GM19324 (cell line): ENCODE measurements around the gene LIPI.
"Not testable (repeated sequence)": the region's sequence is repeated elsewhere in the genome, so short reads cannot be mapped to it uniquely, and the experiment has no call there.

Experiments
- ATAC-seq: cut with Tn5 transposase; IDR thresholded peaks from one replicate; pipeline ENCODE4 v1.9.1; 2021; ENCODE audit warnings: mild to moderate bottlenecking, moderate library complexity; ENCODE audit not compliant: unreplicated experiment, low FRiP score

The LIPI gene

DNA sequence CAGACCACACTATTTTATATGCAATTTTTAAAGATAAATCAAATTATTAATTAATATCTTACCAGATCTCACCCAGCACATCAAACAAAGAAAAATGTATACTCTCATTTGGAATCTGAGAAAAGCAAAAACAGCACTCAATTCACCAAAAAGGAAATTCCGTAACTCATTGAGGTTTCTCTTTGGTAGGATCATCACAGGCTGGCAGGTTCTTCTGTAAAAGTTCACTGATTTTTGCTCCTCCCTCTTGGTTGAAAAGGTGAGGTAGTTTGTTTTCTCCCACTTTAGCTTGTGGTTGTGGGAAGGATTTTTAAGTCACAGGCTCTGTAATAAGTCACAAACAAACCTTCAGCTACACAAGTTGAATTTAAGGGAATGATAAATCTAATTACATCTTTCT, at the start of gene LIPI:
LIPI (minus strand) TSS at position 218 of the 400 bp plus-strand sequence; CDS start at position 108, 110 bp downstream.
- ATAC-seq: no peak

DNA sequence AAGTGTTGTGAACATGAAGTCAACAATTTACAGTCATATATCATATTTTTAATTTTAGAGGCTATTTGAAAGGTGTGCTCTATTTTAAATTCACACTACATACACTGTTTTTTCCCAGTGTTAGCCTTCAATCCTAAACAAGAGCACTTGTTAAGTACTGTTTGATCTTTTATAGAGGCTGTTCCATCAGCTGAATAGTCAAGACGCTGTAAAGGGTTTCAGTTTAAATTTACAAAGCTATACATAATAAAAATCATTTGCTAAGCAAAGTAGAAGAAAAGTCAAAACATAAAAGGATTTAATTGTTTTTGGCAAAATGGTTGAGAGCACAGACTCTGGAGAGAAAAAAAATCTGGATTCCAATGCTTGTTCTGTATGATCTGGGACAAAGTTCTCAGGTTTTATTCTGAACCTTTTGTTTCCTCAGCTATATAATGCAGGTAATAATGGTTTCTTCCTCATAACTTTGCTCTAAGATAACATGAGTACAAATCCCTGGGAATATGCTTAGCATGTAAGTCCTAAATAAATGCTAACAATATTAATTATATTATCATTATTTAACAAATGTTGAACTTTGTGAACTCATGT, 49.5 kb upstream of the LIPI start:
- no peak for ATAC-seq

DNA sequence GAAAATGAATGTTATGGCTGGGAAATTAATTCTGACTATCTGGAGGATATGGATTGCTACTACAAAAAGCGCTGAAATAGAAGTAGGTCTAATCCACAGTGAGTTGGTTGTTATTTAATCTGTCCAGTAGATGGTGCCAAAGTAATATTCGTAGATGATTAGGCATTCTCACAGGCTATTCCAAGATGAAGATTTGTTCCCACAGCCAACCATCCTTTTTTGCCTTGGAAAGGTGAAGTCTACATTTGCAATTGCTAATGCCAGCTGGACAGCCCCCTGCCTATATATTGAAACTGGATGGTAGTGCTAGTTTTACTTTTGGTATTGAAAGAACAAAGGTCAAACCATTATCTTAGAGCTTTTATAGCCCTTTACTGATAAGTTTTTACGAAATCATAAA, 49.0 kb upstream of the LIPI start:
- peak; percentile 61 for ATAC-seq

DNA sequence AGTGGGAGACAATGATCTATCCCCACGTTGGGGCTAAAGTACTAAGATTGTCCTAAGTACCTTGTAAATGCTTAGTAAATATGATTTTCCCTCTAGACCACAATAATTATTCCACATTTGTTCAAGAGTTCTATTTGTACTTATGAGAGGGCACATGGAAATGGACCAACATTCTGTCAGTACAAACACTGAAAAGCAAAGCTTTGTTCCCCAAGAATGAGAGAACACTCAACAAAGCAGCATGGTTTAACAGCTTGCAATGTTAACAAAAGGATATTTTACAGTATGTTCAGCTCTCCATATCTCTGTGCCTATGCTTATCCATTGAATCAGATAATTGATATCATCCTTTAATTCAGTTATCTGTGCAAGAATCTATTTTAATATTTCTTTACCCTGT, 40.6 kb upstream of the LIPI start:
- ATAC-seq: no peak

DNA sequence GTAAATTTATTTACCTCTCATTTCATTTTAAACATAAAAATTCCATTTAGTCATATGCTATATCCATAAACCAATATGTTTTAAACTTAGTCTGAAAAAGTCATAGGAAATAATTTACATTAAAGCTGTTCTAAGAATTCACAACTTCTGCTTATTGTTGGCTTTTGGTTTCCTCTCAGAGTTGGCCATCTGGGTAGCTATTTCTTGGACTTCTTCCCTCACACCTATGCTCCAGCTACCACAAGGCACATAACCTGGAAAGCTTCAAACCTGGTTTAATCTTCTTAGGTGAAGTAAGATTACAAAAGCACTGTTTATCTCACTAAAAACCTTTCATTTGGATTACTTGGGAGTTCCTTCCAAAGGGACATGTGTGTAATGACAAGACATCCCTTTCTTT, 35.0 kb upstream of the LIPI start:
- ATAC-seq: no peak

DNA sequence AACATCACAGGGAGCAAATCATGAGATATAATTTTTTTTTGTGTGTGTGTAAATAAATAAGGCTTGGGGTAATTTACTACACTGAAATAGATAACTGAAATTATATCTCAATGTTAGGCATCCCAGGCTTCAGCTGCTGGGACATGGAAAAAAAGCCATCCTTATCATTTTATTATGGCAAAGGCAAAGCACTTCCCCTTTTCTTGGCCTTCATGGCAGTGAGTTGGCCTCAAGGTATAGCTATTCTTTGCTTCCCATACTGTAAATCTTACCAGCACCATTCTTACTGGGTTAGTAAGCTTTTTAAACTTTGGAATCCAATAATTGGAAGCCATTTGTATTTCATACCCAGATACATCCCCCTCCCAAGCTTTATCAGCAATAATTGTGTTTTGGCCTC, 34.2 kb upstream of the LIPI start:
- no peak for ATAC-seq

DNA sequence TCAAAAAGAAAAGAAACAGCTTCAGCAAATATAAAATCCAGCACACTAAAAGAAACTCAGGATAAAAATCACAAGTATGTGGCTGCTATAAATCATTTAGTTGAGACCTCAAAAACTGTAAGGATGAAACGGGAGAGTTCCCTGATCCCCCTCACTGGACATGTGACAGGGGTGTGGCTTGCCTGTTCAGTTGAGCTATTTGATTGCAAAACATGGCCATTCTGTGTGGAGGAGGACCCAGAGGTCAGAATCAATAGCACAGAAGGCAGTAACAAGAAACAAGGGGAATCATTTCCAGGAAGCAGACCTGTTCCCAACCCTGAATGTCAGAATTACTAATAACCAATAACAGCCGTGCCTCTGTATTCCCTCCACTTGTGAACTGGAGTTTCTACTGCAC, 33.1 kb upstream of the LIPI start:
- ATAC-seq: no peak

DNA sequence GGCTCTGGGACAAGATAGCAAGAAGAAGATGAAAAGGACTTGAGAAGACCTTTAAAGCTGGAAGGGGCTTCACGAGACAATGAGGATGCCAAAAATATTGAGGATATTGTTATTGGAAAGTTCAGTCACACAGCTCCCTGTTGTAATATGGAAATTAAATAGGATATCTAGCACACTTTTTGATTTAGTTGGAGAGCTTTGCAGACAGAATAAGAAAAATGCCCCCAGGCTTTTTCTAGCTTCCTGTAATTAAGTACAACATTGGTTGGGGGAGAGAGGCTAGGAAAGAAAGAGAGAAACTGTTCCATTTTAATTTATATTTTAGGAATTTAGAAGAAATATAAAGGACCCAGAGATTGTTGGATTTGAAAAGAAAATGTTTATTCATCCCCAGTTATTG, 32.7 kb upstream of the LIPI start:
- no peak for ATAC-seq

DNA sequence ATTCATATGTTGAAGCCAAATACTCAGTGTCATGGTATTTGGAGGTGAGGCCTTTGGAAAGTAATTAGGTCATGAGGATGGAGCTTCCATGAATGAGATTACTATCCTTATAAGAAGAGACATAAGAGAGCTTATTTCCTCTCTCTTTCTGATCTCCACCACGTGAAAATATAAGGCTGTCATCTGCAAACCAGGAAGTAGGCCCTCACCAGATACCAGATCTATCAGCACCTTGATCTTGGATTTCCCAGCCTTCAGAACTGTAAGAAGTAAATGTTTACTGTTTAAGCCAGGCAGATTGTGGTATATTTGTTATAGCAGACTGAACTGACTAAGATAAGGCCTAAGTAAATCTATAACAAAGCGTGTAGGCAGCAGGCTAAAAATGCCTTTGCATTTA, 30.5 kb upstream of the LIPI start:
- no peak for ATAC-seq

DNA sequence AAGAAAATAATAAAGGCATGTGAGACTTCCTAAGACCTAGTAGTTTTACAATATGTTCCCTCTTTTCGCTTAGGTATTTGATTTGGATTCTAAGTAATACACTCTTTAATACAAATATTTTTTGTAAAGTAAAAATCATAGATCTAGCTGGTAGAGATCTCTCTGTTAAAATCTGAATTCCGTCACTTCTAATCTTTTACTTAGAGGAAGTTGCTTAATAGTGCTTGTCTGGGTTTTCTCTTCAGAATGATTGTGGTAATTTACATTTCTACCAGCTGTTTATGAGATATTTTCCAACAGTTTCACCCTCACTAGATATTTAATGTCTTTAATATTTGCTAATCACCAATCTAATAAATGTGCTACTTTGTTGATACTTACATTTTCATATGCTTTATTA, 28.5 kb upstream of the LIPI start:
- no peak for ATAC-seq

DNA sequence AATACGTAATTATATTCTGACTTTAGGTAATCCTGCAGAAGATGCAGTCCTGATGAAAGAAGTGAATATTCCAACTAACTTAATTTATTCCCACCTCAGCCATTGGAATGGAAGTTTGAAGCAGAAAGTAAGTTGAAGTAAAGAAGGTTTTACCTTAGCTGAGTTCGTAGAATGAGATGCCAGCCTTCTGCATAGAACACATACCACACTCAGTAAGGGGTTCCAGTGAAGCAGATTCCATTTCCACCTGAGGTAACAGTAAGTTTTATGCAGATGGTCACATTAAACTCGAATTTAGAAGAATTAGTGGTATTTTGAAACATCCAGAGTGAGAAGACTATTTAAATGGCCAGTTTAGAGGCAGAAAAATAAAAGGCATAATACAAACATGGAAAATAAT, 25.4 kb upstream of the LIPI start:
- ATAC-seq: no peak

DNA sequence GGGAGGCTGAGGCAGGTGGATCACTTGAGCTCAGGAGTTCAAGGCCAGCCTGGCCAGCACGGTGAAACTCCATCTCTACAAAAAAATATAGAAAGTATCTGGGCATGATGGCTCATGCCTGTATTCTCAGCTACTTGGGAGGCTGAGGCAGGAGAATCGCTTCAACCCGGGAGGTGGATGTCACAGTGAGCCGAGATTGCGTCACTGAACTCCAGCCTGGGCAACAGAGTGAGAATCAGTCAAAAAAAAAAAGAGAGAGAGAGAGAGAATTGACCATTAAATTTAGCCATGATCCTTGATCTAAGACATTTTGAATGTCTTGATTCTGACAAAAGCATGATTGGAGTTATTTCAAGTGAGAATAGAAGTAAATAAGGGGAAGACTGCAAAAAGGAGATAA, 24.3 kb upstream of the LIPI start:
- ATAC-seq: no peak

DNA sequence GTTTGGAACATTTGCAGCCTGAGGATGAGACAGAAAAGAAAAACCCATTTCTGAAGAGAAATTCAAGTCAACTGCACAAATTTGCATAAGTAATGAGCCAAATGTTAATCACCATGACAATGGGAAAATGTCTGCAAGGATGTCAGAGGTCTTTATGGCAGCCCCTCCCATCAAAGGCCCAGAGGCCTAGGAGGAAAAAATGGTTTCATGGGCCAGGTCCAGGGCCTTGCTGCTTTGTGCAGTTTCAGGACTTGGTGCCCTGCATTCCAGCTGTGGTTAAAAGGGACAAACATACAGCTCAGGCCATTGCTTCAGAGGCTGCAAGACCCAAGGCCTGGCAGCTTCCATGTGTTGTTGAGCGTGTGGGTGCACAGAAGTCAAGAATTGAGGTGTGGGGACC, 18.6 kb upstream of the LIPI start:
- no peak for ATAC-seq

DNA sequence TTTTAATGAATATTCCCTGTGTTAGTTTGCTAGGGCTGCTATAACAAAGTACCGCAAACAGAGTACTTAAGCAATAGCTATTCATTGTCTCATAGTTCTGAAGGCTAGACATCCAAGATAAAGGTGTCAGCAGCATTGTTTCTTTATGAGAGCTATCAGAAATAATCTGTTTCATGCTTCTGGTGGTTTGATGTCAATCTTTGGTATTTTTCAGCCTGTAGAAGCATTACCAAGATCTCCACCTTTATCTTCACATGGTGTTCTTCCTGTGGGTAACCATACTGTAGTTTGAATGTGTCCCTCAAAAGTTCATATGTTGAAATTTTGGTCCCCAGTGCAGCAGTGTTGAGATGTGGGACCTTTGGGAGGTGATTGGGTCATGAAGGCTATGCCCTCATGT, 12.6 kb upstream of the LIPI start:
- no peak for ATAC-seq

DNA sequence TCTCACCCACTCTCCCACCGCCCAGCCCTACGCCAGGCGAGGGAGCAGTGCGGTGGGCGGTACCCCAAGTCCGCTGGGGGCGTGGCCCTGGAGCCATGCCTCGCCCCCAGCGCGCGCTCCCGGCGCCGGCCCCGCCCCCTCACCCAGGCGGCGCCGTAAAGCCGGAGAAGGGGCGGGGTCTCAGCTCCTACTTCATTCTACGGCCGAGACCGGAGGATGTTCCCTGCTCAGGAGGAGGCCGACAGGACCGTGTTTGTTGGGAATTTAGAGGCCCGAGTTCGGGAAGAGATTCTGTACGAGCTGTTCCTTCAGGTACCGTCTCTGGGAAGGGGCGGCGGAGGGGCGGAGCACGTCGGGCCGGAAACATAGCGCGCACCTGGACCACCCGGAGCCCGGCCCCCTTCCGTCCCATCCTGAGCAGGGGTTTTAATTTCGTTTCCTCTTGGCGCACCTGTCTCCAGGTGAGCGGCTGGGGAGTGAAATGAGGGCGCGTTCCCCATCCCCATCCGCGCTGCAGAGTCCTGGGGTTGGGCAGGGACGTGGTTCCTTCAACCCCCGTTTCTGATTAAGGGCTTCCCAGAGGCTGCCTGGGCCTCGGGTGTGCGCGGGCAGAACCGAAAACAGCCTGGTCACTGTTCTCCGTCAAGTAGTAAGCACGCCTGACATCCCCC, 5.4 kb upstream of the LIPI start, which contains the start of gene RBM11:
RBM11 (plus strand) TSS at position 187 of the 671 bp plus-strand sequence; CDS start at position 217, 30 bp downstream.
- ATAC-seq: peak; percentile 91

DNA sequence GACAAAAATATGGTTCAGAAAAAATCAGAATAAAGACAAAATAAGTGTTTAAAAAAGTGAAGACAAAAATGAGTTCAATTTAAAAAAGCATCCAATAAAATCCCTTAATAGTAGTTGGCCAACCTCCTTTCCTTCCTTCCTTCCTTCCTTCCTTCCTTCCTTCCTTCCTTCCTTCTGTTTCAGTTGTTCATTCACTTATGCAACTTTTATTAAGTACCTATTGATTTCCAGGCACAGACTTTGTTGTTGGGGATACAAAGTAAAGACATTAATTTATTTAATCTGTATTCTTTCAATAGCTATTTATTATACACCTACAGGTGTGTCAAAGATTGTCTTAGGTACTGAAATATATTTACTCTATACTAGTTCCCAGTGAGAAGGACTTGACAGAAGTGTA, 2.4 kb upstream of the LIPI start:
- ATAC-seq: no peak

DNA sequence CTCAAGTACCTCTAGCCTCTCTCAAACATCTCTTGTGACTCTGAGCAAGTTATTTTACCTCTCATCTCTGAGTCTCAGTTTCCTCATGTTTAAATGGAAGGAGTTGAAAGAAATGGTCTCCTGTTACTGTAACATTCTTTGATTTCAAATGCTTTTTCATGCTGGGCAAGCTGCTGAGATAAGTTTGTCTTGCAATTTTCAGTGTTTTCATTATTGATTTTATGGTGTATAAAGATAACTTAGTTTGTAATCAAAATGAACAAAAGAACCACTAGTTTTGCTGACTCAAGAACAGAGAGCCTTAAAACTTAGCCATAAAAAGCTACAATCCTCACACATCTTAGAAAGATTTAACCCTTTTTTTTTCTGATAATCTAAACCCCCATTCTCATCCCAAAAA, 4.5 kb downstream of the LIPI start:
- no peak for ATAC-seq

DNA sequence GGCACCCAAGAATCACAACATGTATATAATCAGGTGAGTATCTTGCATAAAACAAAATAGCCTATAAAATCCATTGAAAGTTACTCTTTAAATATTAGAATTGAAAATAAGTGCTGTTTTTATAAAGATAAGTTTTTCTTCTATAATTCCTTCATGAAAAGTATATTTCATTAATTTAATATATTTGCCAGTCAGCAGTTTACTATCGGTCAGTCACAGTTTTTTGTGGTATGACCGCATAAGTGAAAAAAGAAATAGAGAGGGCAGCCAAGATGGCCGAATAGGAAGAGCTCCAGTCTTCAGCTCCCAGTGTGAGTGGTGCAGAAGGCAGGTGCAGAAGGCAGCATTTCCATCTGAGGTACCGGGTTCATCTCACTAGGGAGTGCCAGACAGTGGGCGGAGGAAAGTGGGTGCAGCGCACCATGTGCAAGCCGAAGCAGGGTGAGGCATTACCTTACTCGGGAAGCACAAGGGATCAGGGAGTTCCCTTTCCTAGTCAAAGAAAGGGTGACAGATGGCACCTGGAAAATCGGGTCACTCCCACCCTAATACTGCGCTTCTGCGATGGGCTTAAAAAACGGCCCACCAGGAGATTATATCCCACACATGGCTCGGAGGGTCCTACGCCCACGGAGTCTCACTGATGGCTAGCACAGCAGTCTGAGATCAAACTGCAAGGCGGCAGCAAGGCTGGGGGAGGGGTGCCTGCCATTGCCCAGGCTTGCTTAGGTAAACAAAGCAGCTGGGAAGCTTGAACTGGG, 44.1 kb downstream of the LIPI start:
- ATAC-seq: not testable (repeated sequence)

DNA sequence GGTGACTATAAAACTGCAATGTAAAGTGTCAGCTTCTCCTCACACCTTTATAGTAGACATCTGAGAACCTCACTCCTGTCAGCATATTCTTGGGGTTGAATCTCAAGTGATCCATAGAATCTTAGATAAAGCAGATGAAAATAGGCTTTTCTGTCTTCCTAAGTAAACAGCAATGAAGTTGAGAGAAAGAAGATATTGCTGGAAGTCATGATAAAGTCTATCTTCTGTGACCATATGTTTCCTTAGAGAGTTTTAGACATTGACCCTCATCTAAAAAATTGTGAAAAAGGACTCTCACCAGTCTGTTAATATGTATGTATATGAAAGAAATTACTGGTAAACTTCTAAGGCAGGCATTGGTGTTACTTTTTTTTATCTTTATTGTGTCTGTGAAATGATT, 66.8 kb downstream of the LIPI start:
- no peak for ATAC-seq

DNA sequence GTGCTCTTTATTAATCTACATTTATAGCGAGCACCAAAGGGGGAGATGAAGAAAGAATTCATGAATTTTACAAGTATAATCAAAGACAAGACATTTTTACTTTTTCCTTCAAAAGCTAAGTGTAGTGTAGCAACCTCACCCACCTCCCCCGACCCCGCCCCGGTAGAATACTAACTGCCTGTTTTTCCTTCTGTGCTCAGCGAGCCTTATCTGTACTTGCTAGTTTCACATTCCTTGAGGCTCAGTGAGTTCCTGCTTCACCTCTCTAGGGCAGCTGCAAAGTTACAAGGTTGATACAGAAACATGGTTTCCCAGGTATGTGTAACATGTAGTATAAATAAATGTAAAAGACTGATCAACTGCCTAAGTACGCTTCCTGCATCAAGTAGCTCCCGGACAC, 86.5 kb downstream of the LIPI start:
- ATAC-seq: no peak

DNA sequence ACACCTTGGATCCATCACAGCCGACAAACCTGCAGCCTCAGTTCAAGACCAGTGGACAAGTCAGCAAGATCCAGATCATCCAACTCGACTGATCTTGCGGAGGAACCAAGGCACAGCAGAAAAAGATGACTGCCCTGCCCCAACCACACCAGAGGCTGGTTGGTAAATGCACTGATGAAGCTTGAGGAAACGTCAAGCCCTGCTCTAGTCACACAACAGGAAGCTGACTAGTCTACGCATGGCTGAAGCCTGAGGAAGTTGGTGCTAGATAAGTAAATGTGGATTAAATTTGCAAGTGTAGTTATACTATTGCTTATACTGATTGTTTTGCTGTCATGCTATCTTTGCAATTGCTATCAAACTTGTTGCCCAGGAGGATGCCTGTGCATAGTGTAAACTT, 89.0 kb downstream of the LIPI start:
- no peak for ATAC-seq
